Panc1 (cell line): Measurements from ENCODE around the gene OPTC. TPM values are rescaled to one million over a fixed set of nuclear protein-coding genes. Genes with fewer than 3 reads are reported as not detected.

Source experiments
- ATAC-seq: fragments of 200-7000 bp; cut with Tn5 transposase; 2 replicates; pipeline ENCODE4 v1.9.1; 2020; ENCODE audit warnings: mild to moderate bottlenecking, moderate library complexity
- BruUV-seq: library from RNA; stranded (reverse); fragments of 400-500 nt; replicated peaks from 2 replicates; lab custom pipeline; 2021; lab: Mats Ljungman, UMichigan
- CTCF ChIA-PET: fragments of 300-600 bp; sonication (Branson Sonifier 250); formaldehyde crosslinking; loops from one replicate; lab custom pipeline; 2022; ENCODE audit warnings: antibody characterized with exemption; lab: Charles Lee
- POLR2A ChIA-PET: fragments of 300-600 bp; sonication (Branson Sonifier 250); formaldehyde crosslinking; loops from one replicate; lab custom pipeline; 2022; ENCODE audit warnings: antibody characterized with exemption; lab: Charles Lee
- DNase-seq: peaks from one replicate; pipeline ENCODE4 v3.0.0-alpha.2; 2010; ENCODE audit warnings: low read depth, low spot score
- H3K27ac ChIP-seq: 2 replicates; pipeline ENCODE4 v1.5.1; 2011; ENCODE audit warnings: mild to moderate bottlenecking, low read length, inconsistent platforms
- H3K27me3 ChIP-seq: fragments of 200-500 bp; sonication (Bioruptor generic); 2 replicates; pipeline ENCODE4 v1.6.0; 2014; ENCODE audit warnings: low read length, inconsistent platforms; ENCODE audit not compliant: control insufficient read depth, insufficient read depth
- H3K36me3 ChIP-seq: fragments of 200-500 bp; sonication (Bioruptor generic); 2 replicates; pipeline ENCODE4 v1.5.1; 2014; ENCODE audit warnings: inconsistent platforms, mild to moderate bottlenecking, low read length, moderate library complexity; ENCODE audit not compliant: control insufficient read depth, insufficient read depth
- H3K4me1 ChIP-seq: 2 replicates; pipeline ENCODE4 v1.5.1; 2011; ENCODE audit warnings: inconsistent platforms, mild to moderate bottlenecking, low read length, moderate library complexity; ENCODE audit not compliant: control insufficient read depth, insufficient read depth
- H3K4me3 ChIP-seq, 2 experiments: 2 replicates each; pipeline ENCODE4 v1.5.1; 2011 to 2012; ENCODE audit warnings: low read depth in 2 of 2, low read length in 2 of 2, mild to moderate bottlenecking in 2 of 2, inconsistent platforms in 1 of 2, moderate library complexity in 1 of 2
- H3K9me3 ChIP-seq: fragments of 200-500 bp; sonication (Bioruptor generic); 2 replicates; pipeline ENCODE4 v1.5.1; 2014; ENCODE audit warnings: low read depth, mild to moderate bottlenecking, inconsistent platforms, low read length, moderate library complexity; ENCODE audit not compliant: control insufficient read depth, insufficient read depth
- CTCF ChIP-seq: fragments of 450-650 bp; IDR thresholded peaks from 2 replicates; pipeline ENCODE4 v1.5.1; 2017; ENCODE audit warnings: mild to moderate bottlenecking
- POLR2AphosphoS5 ChIP-seq: IDR thresholded peaks from 2 replicates; pipeline ENCODE4 v1.6.1; 2012; ENCODE audit warnings: mild to moderate bottlenecking, low read depth, low read length, moderate library complexity
- REST ChIP-seq, 2 experiments: IDR thresholded peaks; 2 replicates each; pipeline ENCODE4 v1.6.1; 2011 to 2012; ENCODE audit warnings: low read depth in 2 of 2, control low read depth in 1 of 2, low read length in 1 of 2, mild to moderate bottlenecking in 1 of 2, moderate library complexity in 1 of 2; ENCODE audit not compliant: insufficient read depth in 1 of 2
- SIN3A ChIP-seq: IDR thresholded peaks from 2 replicates; pipeline ENCODE4 v1.6.1; 2012; ENCODE audit warnings: low read depth, mild to moderate bottlenecking, low read length, moderate library complexity, borderline replicate concordance; ENCODE audit not compliant: insufficient read depth
- TCF7L2 ChIP-seq: IDR thresholded peaks from 2 replicates; pipeline ENCODE4 v1.6.1; 2011; ENCODE audit warnings: mild to moderate bottlenecking, low read depth, low read length, inconsistent platforms
- in situ Hi-C: cut with HindIII; loops from 2 replicates; pipeline ENCODE4 v1.10.0; 2016; ENCODE audit warnings: low sequenced_read_pairs, low pct_unique_long_range_greater_than_20kb
- intact Hi-C: fragments of 100-400 bp; cut with micrococcal nuclease; formaldehyde crosslinking; loops from one replicate; pipeline ENCODE4 v1.10.0; 2022; ENCODE audit not compliant: unreplicated experiment
- total RNA-seq: library from RNA; stranded (reverse); gene quantifications from one replicate; pipeline ENCODE4 v1.2.1, GENCODE V29; 2021; ENCODE audit not compliant: unreplicated experiment

OPTC gene
- total RNA-seq, 1 experiment from 2014 or later = not detected

DNA sequence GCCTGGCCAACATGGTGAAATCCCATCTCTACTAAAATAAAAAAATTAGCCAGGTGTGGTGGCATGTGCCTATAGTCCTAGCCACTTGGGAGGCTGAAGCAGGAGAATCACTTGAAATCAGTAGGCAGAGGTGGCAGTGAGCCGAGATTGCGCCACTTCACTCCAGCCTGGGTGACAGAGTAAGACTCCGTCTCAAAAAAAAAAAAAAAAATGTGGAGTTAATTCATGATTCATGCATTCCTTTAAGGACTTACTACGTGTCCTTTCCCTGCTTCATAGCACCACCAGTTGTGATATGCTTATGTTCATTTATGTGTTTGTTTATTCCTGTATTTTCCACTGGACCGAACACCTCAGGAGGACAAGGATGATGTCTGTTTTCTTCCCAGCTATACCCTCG lies 31.1 kb upstream of the OPTC start:
- no TSS peak for BruUV-seq
- ATAC-seq = no peak
- intact Hi-C loops (no loop called here), in situ Hi-C loops (no loop called here)
- Histone ChIP-seq H3K4me3 (no peak overlapping the region), H3K27ac (no peak overlapping the region), H3K9me3 (no peaks in the 10 kb centered on the region), H3K36me3 (no peaks in the 10 kb centered on the region), H3K27me3 (peaks cover 10% of the 10 kb centered on the region), H3K4me1 (no peaks in the 10 kb centered on the region)
- TF ChIP-seq TCF7L2 = no peak
- TF ChIP-seq REST (IDR thresholded peaks at IDR 0.05; ENCODE audit: insufficient read depth in 1 of 2, low read depth in 2 of 2, low read length in 1 of 2) = no peak
- no peak for TF ChIP-seq CTCF
- TF ChIP-seq SIN3A = no peak
- no peak for TF ChIP-seq POLR2AphosphoS5
- DNase-seq = no peak
- ChIA-PET POLR2A (no interaction called here), CTCF (no interaction called here)

GRCh38 chr1:203463469-203464062 lies 30.4 kb upstream of the OPTC start:
- in situ Hi-C loops (no loop called here), intact Hi-C loops (no loop called here)
- TF ChIP-seq REST (IDR thresholded peaks at IDR 0.05; ENCODE audit: insufficient read depth in 1 of 2, low read depth in 2 of 2, low read length in 1 of 2) = no peak
- TF ChIP-seq CTCF = no peak
- no peak for TF ChIP-seq SIN3A
- no peak for TF ChIP-seq TCF7L2
- no peak for TF ChIP-seq POLR2AphosphoS5
- H3K9me3 ChIP-seq = no peaks in the 10 kb centered on the region
- ATAC-seq (no peak), DNase-seq (no peak)
- H3K4me3 ChIP-seq = no peak overlapping the region
- no peaks in the 10 kb centered on the region for H3K36me3 ChIP-seq
- H3K27ac ChIP-seq = no peak overlapping the region
- CTCF ChIA-PET = no interaction called here
- peaks cover 8% of the 10 kb centered on the region for H3K27me3 ChIP-seq
- H3K4me1 ChIP-seq = no peaks in the 10 kb centered on the region
- BruUV-seq = no TSS peak
- POLR2A ChIA-PET = no interaction called here
